Activated T-cell treated with anti-CD3 and anti-CD28 coated beads, Interleukin-2, amount 50 U/mL, for 24 hours (primary cell): ENCODE data around the gene SNX33.
"Not testable (repeated sequence)": the region's sequence is repeated elsewhere in the genome, so short reads cannot be mapped to it uniquely, and the experiment has no call there.

Source experiments
- DNase-seq: peaks from one replicate; pipeline ENCODE4 v3.0.0-alpha.2; 2020
- H3K27ac Mint-ChIP-seq: 2 replicates; pipeline ENCODE4 v1.8.0; 2020; ENCODE audit warnings: mild to moderate bottlenecking, mixed read lengths
- H3K27me3 Mint-ChIP-seq: 2 replicates; pipeline ENCODE4 v1.8.0; 2020; ENCODE audit warnings: mixed read lengths
- H3K36me3 Mint-ChIP-seq: 2 replicates; pipeline ENCODE4 v1.8.0; 2020; ENCODE audit warnings: low read depth, mixed read lengths
- H3K4me1 Mint-ChIP-seq: 2 replicates; pipeline ENCODE4 v1.8.0; 2020; ENCODE audit warnings: low read depth, mixed read lengths
- H3K4me3 Mint-ChIP-seq: 2 replicates; pipeline ENCODE4 v1.8.0; 2020; ENCODE audit warnings: mild to moderate bottlenecking, moderate library complexity, mixed read lengths
- H3K9me3 Mint-ChIP-seq: 2 replicates; pipeline ENCODE4 v1.8.0; 2020; ENCODE audit warnings: mixed read lengths

SNX33 gene

GRCh38 chr15:75680007-75680789, 32.5 kb downstream of the SNX33 start:
- no peak for DNase-seq
- Mint-ChIP-seq H3K27me3 (no peaks in the 10 kb centered on the region), H3K4me3 (no peak overlapping the region), H3K36me3 (no peaks in the 10 kb centered on the region), H3K9me3 (no peaks in the 10 kb centered on the region), H3K27ac (no peak overlapping the region), H3K4me1 (no peaks in the 10 kb centered on the region)

DNA sequence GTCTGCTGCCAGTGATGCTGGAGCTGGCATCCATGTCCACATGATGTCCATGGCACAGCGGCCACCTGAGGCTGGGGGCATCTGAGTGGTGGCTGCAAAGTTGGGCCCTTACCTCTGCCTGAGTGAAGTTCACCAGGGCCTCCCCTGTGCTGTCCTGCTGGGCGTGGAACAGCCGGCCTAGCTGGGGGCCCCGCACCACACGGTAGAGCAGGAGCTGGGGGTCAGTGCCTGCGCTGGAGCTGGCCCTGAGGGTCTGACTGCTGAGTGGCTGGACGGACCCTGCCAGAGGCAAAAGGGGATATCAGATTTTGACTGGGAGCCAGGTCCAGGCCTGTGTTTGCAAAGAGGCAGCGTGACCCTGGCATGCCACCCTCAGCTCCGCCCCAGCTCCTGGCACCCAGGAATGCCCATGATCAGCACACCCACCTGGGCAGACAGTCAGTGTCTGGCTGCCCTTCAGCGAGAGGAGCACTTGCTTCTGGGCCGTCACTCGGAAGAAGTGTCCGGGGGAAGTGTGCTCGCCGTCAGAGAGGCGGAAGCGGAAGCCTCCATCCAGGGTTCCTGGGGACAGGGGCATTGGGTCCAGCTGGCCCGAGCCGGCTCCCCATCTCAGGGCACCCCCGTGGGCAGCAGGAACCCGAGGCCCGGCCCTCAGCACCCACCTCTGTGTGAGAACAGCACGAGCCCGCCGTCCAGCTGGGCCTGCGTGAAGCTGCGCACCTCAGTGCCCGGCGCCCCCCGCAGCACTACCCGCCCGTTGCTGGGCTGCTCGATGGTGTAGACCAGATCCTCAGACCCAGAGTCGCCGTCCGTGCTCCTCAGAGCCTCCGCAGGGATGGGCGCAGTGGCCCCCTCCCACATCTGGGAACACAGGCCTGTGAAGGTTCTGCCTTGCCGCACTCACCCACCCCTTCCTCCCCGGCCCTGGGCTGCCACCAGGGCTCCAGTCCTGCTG, 34.7 kb downstream of the SNX33 start:
- Mint-ChIP-seq H3K27me3 (no peaks in the 10 kb centered on the region), H3K27ac (no peak overlapping the region)

DNA sequence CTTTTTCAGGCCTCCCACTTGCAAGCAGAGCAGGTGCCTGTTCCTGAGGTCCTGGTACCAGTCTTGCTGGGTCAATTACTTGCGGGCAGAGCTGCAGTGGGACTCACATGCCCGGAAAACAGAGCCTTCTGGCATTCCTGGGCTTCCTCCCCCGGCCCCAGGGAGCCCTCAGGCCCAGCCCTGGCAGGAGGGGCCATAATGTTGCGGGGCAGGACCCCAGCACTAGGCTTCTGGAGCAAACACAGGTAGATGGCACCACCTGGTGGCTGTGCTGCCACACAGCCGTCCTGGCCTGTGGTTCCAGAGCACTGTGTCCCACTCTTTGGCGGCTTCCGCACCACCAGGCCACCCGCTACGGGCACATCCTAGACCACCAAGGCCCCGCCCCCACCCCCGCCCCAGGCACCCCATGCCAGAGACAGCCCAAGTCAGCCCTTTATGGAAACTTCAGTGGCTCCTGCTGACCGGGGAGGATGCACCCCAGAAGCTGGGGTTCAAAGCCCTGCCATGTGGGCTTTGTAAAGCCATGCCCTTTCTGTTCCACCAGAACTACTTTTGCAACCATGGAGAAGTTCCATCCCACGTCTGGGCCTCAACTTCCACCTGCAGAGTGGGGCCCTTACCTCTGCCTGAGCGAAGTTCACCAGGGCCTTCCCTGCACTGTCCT, 36.1 kb downstream of the SNX33 start:
- H3K4me3 Mint-ChIP-seq, H3K27ac Mint-ChIP-seq: not testable (repeated sequence)

More for the DNA sequence above, 34.7 kb downstream of the SNX33 start:
- Mint-ChIP-seq H3K4me3 (no peak overlapping the region), H3K9me3 (no peaks in the 10 kb centered on the region), H3K36me3 (no peaks in the 10 kb centered on the region), H3K4me1 (no peaks in the 10 kb centered on the region)
- DNase-seq, result no peak

DNA sequence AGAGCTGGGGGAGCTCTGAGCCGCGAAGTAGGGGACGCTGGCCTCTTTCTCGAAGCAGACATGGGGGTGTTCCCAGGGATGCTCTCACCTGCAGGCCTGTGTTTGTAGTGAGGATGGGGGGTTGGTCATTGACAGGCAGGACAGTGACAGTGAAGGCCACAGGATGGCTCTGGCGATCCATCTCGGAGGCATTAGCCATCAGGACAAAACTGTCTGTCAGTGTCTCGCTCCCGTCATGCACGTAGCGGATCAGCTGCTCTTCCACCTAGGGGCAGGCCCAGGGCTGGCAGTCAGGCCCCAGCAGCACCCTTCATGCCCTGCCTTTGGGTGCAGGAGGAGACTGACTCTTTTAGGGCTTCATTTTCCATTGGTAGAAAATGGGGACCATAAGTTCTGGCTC, 36.9 kb downstream of the SNX33 start:
- peaks cover 3% of the 10 kb centered on the region for H3K27me3 Mint-ChIP-seq
- no peak for DNase-seq
- H3K4me1 Mint-ChIP-seq, result no peaks in the 10 kb centered on the region
- no peak overlapping the region for H3K27ac Mint-ChIP-seq
- H3K36me3 Mint-ChIP-seq, result no peaks in the 10 kb centered on the region
- no peaks in the 10 kb centered on the region for H3K9me3 Mint-ChIP-seq
- no peak overlapping the region for H3K4me3 Mint-ChIP-seq

More for the DNA sequence above, 36.1 kb downstream of the SNX33 start:
- H3K9me3 Mint-ChIP-seq, H3K27me3 Mint-ChIP-seq, H3K4me1 Mint-ChIP-seq, H3K36me3 Mint-ChIP-seq: not testable (repeated sequence)
- DNase-seq, result peak; percentile 81

DNA sequence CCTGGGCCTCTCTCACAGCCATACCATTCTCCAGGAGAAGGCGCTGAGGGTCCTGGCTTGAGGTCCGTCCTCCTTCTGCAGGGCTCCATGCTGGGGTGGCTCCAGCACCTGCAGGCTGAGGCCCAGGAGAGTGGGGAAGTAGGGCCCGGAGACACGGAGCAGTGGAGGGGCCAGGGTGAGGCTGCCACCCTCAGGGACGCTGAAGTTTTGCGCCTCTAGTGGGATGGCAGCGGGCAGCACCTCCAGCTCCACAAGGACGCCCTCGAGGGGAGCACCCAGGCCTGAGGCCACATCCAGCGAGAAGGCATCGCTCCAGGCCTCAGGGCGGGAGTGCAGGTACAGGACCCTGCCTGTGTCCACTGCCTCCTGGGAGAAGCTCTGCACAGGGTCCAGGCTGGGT, 37.5 kb downstream of the SNX33 start:
- Mint-ChIP-seq H3K27ac (no peak overlapping the region), H3K9me3 (no peaks in the 10 kb centered on the region), H3K27me3 (peaks cover 3% of the 10 kb centered on the region), H3K4me1 (no peaks in the 10 kb centered on the region), H3K36me3 (no peaks in the 10 kb centered on the region), H3K4me3 (no peak overlapping the region)
- DNase-seq, result no peak

GRCh38 chr15:75686212-75686642, 38.5 kb downstream of the SNX33 start:
- H3K9me3 Mint-ChIP-seq, H3K27me3 Mint-ChIP-seq, H3K36me3 Mint-ChIP-seq, H3K4me3 Mint-ChIP-seq, H3K4me1 Mint-ChIP-seq, H3K27ac Mint-ChIP-seq: not testable (repeated sequence)
- peak; percentile 86 for DNase-seq

DNA sequence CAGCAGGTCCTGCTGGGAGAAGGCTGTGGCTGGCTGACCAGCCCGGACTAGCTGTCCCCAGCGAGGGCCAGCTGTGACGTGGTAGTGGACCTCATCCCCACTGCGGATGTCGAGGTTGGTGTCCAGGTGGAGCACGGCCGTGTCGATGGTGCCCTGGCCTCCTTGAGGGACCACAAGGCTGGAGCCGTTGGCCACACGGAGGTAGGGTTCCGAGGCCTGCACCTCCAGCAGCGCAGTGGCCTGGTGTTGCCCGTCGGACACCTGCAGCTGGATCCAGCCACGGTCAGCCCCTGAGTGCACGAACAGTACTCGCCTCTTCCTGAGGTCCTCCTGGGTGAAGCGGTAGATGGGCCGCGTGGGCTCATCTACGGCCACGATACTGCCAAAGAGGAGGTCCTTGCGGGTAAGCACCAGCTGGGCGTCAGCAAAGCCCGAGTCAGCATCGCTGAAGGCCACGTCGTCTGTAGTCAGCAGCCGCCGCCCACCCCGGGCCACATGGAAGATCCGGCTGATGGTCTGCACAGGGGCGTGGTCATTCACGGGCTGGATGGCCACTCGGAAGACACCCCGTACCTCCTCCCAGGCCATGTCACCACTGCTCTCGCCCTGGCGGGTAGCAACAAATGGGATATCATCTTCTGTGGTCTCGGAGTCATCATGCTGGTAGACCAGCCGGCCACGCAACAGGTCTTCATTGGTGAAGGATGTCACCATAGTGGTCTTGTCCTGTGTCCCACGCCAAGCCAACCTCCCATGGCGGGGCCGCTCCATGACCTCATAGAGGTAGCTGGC, 40.0 kb downstream of the SNX33 start:
- no peak for DNase-seq
- Mint-ChIP-seq H3K36me3 (no peaks in the 10 kb centered on the region), H3K27me3 (peaks cover 9% of the 10 kb centered on the region), H3K27ac (no peak overlapping the region), H3K9me3 (no peaks in the 10 kb centered on the region), H3K4me3 (no peak overlapping the region), H3K4me1 (no peaks in the 10 kb centered on the region)

GRCh38 chr15:75688278-75688557, 40.5 kb downstream of the SNX33 start:
- no peak overlapping the region for H3K4me3 Mint-ChIP-seq
- H3K4me1 Mint-ChIP-seq, result no peaks in the 10 kb centered on the region
- no peak overlapping the region for H3K27ac Mint-ChIP-seq

GRCh38 chr15:75688831-75689230, 41.1 kb downstream of the SNX33 start:
- peaks cover 19% of the 10 kb centered on the region for H3K27me3 Mint-ChIP-seq
- no peak overlapping the region for H3K4me3 Mint-ChIP-seq
- no peaks in the 10 kb centered on the region for H3K9me3 Mint-ChIP-seq
- no peaks in the 10 kb centered on the region for H3K4me1 Mint-ChIP-seq
- no peak overlapping the region for H3K27ac Mint-ChIP-seq
- DNase-seq, result no peak
- H3K36me3 Mint-ChIP-seq, result no peaks in the 10 kb centered on the region

More at GRCh38 chr15:75688278-75688557, 40.5 kb downstream of the SNX33 start:
- peaks cover 13% of the 10 kb centered on the region for H3K27me3 Mint-ChIP-seq
- no peak for DNase-seq
- no peaks in the 10 kb centered on the region for H3K36me3 Mint-ChIP-seq
- H3K9me3 Mint-ChIP-seq, result no peaks in the 10 kb centered on the region

GRCh38 chr15:75689429-75689828, 41.7 kb downstream of the SNX33 start:
- not testable (repeated sequence) for H3K9me3 Mint-ChIP-seq, H3K4me3 Mint-ChIP-seq, DNase-seq, H3K27ac Mint-ChIP-seq, H3K36me3 Mint-ChIP-seq, H3K4me1 Mint-ChIP-seq
- H3K27me3 Mint-ChIP-seq, result peaks cover 23% of the 10 kb centered on the region

DNA sequence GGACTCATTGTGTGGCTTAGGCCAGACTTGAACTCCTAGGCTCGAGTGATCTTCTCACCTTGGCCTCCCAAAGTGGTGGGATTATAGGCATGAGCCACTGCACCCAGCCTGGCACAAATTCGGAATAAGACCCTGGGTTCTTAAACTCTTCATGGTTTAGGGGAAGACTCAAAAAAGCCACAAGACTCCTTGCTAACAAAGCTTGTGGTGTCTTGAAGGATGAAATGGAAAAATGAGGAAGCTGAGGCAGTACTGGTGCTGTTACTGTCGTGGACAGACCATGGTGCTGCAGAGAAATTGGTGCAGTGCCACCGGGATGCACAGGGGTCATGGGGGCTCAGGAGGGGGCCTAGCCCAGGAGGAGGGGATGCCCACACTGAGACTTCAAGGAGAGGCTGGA, 44.6 kb downstream of the SNX33 start:
- H3K27ac Mint-ChIP-seq, H3K36me3 Mint-ChIP-seq, DNase-seq, H3K4me1 Mint-ChIP-seq, H3K9me3 Mint-ChIP-seq, H3K4me3 Mint-ChIP-seq: not testable (repeated sequence)
- H3K27me3 Mint-ChIP-seq, result peaks cover 29% of the 10 kb centered on the region

DNA sequence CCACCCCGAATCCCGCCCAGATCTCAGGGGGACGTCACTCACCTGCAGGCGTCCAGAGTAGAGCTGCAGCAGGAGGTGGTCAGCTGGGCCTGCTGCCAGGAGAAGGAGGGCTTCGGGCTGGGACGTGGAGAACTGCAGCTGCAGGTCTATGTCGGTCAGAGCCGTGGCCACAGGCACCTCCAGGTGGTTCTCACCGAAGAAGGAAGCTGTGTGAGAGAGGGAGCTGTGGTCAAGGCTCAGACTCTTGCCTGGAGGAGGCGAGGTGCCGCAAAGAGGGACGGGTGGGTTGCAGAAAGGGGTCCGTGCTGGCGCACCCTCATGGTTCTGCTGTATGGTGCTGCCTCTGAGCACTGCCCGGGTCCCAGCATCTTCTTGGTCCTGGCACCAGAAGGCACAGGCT, 45.3 kb downstream of the SNX33 start:
- not testable (repeated sequence) for H3K4me3 Mint-ChIP-seq, H3K27ac Mint-ChIP-seq, H3K9me3 Mint-ChIP-seq, DNase-seq, H3K36me3 Mint-ChIP-seq, H3K4me1 Mint-ChIP-seq
- H3K27me3 Mint-ChIP-seq, result peaks cover 28% of the 10 kb centered on the region

DNA sequence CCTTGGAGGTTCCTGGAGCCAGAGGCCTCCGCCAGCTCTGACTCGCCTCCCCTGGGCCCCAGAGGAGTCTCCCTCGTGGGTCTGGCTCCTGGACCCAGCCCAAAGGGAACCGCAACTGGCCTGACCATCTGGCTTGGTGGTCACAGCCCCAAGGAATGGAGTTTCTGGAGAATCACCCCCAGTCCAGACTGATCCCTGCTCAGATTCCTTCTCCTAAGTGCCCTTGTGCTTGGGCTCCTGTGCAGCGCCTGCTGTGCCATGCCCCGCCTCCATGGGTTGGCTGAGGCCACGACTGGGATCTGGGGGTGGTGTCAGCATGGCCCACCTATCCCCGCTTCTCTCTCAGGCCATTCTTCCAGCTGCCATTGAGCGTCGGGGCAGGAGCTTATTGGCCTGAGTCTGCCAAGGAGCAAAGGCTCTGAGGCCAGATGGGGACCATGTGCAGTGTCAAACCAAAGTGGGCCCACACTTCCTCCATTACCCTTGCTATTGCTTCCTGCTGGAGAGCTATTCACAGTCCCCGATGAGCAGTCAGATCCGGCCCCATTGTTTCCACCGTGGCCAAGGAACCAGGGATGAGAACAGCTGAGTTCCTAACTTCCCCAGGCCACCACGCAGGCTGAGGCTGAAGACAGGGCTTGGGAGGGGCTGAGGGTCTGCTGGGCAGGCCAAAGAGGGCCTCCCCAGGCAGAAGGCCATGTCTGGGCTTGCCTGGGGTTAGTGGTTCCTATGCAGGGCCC, 46.0 kb downstream of the SNX33 start:
- H3K4me1 Mint-ChIP-seq, result peaks cover 9% of the 10 kb centered on the region
- no peaks in the 10 kb centered on the region for H3K36me3 Mint-ChIP-seq
- DNase-seq, result no peak
- no peaks in the 10 kb centered on the region for H3K9me3 Mint-ChIP-seq
- no peak overlapping the region for H3K27ac Mint-ChIP-seq
- H3K27me3 Mint-ChIP-seq, result peaks cover 27% of the 10 kb centered on the region
- H3K4me3 Mint-ChIP-seq, result no peak overlapping the region
